ENCODE measurements around the gene PLXDC2.
"Not testable (repeated sequence)": the region's sequence is repeated elsewhere in the genome, so short reads cannot be mapped to it uniquely, and the experiment has no call there.

The PLXDC2 gene

GRCh38 chr10:19816411-19817230 lies at the start of gene PLXDC2:
Gene PLXDC2 (plus strand): TSS chr10:19816432.
- TF ChIP-seq CTCF (IDR thresholded peaks at IDR 0.05; ENCODE audit: extremely low read depth, missing control alignments): no peak
- peak; percentile 34 for DNase-seq (ENCODE audit: low spot score)

- no peak for DNase-seq (ENCODE audit: low spot score)
- TF ChIP-seq CTCF (IDR thresholded peaks at IDR 0.05; ENCODE audit: extremely low read depth, missing control alignments): no peak
Measured at GRCh38 chr10:19767876-19768275, 48.4 kb upstream of the PLXDC2 start.

GRCh38 chr10:19769826-19770225 lies 46.4 kb upstream of the PLXDC2 start:
- not testable (repeated sequence) for DNase-seq (ENCODE audit: low spot score)

- TF ChIP-seq CTCF (IDR thresholded peaks at IDR 0.05; ENCODE audit: extremely low read depth, missing control alignments): no peak
- DNase-seq (ENCODE audit: low spot score): no peak
Measured at GRCh38 chr10:19772972-19773371, 43.3 kb upstream of the PLXDC2 start.

- no peak for DNase-seq (ENCODE audit: low spot score)
- TF ChIP-seq CTCF (IDR thresholded peaks at IDR 0.05; ENCODE audit: extremely low read depth, missing control alignments): no peak
Measured at GRCh38 chr10:19775296-19775695, 40.9 kb upstream of the PLXDC2 start.

GRCh38 chr10:19777806-19778205 lies 38.4 kb upstream of the PLXDC2 start:
- no peak for DNase-seq (ENCODE audit: low spot score)
- TF ChIP-seq CTCF (IDR thresholded peaks at IDR 0.05; ENCODE audit: extremely low read depth, missing control alignments): no peak

GRCh38 chr10:19778996-19779395 lies 37.2 kb upstream of the PLXDC2 start:
- no peak for DNase-seq (ENCODE audit: low spot score)

More at GRCh38 chr10:19778996-19779395, 37.2 kb upstream of the PLXDC2 start:
- TF ChIP-seq CTCF (IDR thresholded peaks at IDR 0.05; ENCODE audit: extremely low read depth, missing control alignments): no peak
